KOPT-K1 (cell line): ENCODE results near the gene RNF103.
"Not testable (repeated sequence)": the region's sequence is repeated elsewhere in the genome, so short reads cannot be mapped to it uniquely, and the experiment has no call there.

Source experiments
- H3K27ac ChIP-seq: fragments of 200-600 bp; sonication (generic); 2 replicates; pipeline ENCODE4 v1.5.1; 2016; ENCODE audit warnings: antibody characterized with exemption, mild to moderate bottlenecking, low read depth, low read length; ENCODE audit not compliant: poor library complexity, severe bottlenecking
- H3K36me3 ChIP-seq: fragments of 200-600 bp; sonication (generic); 2 replicates; pipeline ENCODE4 v1.5.1; 2017; ENCODE audit warnings: antibody characterized with exemption, mild to moderate bottlenecking, low read length, moderate library complexity; ENCODE audit not compliant: insufficient read depth
- H3K9me3 ChIP-seq: fragments of 200-600 bp; sonication (generic); 2 replicates; pipeline ENCODE4 v1.5.1; 2017; ENCODE audit warnings: antibody characterized with exemption, low read length, mild to moderate bottlenecking; ENCODE audit not compliant: insufficient read depth, poor library complexity, severe bottlenecking

RNF103 gene

DNA sequence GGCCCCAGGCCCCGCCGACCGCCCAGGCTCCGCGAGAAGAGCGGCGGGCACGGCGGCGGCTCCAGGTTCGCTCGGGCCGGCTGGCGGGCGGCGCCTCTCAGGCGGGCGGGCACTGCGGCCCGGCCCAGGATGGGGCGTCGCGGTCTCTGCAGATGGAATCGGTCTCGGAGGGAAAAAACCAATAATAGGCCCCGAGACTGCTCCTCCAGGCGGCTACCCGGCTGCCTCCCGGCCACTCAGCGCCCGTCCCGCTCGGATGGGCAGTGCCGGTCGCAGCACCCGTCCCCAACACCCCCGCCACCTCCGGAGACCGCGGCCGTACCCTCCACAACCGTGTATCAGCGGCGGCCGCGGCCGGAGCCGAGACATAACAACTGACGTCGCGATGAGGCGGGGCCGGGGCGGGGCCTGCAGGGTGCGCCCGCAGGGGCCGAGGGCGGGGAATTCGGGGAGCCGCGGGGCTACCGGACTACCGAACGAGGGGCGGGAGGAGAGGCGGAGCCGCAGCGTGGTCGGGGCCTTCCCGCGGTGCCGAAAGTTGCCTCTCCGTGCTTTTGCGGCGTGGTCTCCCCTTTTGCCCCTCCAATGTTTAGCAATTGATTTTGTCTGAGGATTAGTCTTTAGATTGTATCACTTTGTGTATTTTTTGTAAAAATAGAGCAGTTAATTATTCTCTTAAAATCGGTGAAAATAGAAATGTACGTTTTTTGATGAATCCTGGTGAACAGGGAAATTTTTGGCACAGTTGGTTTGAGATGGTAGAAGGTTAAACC lies at the start of gene RNF103:
Gene RNF103, minus strand, starts transcription at position 372 of the 773 bp plus-strand sequence. CDS start 979 bp downstream, outside the sequence.
- Histone ChIP-seq H3K27ac (peak within 1 kb of the TSS; percentile 67), H3K9me3 (no peaks in the 10 kb centered on the region), H3K36me3 (peaks cover 7% of the 10 kb centered on the region)

DNA sequence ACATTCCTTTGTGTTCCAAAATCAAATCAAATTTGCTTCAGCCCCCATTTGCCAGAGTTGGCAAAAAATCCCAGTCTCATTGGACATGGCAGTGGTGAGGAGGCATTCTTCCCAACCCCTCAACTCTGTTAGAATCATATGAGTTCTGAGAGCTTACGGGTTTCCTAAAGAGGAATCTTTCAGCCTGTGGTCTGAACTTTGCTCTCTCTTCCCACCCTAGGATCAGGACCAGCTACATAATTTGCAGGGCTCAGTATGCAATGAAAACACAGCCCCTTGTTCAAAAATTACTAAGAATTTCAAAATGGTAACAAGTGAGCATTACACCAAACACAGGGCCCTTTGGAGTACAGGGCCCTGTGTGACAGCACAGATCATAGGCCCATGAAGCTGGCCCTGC lies 49.3 kb upstream of the RNF103 start:
- H3K9me3 ChIP-seq: no peaks in the 10 kb centered on the region
- no peaks in the 10 kb centered on the region for H3K36me3 ChIP-seq
- H3K27ac ChIP-seq: no peak overlapping the region

- no peak overlapping the region for H3K27ac ChIP-seq
- H3K36me3 ChIP-seq: no peaks in the 10 kb centered on the region
- H3K9me3 ChIP-seq: no peaks in the 10 kb centered on the region
Measured at GRCh38 chr2:86672027-86672545, 48.4 kb upstream of the RNF103 start.

GRCh38 chr2:86671337-86671981 lies 47.8 kb upstream of the RNF103 start:
- Histone ChIP-seq H3K36me3 (no peaks in the 10 kb centered on the region), H3K9me3 (no peaks in the 10 kb centered on the region), H3K27ac (no peak overlapping the region)

GRCh38 chr2:86669323-86669722 lies 45.7 kb upstream of the RNF103 start:
- H3K9me3 ChIP-seq, H3K36me3 ChIP-seq, H3K27ac ChIP-seq: not testable (repeated sequence)

GRCh38 chr2:86661333-86661732 lies 37.7 kb upstream of the RNF103 start:
- Histone ChIP-seq H3K9me3 (peaks cover 40% of the 10 kb centered on the region), H3K27ac (no peak overlapping the region), H3K36me3 (peaks cover 5% of the 10 kb centered on the region; the same call in 1 of the 2 replicates)

DNA sequence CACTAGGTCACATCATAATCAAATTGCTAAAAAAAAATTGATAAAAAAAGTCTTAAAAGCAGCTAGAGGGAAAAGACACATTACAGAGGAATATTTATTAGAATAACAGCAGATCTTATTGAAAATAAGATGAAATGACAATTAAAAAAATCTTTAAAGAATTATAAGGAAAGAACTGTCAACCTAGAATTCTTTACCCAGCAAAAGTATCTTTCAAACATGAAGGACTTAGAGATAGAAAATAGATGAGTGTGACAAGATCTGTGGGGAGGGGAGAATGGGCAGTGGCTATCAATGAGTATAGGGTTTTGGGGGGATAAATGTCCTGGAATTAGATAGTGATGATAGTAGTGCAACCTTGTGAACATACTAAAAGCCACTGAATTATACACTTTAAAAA lies 26.5 kb upstream of the RNF103 start:
- no peak overlapping the region for H3K27ac ChIP-seq
- peaks cover 25% of the 10 kb centered on the region for H3K9me3 ChIP-seq
- no peaks in the 10 kb centered on the region for H3K36me3 ChIP-seq

- H3K36me3 ChIP-seq: no peaks in the 10 kb centered on the region
- no peak overlapping the region for H3K27ac ChIP-seq
- peaks cover 25% of the 10 kb centered on the region for H3K9me3 ChIP-seq
Measured at GRCh38 chr2:86649119-86649947, 25.7 kb upstream of the RNF103 start.

DNA sequence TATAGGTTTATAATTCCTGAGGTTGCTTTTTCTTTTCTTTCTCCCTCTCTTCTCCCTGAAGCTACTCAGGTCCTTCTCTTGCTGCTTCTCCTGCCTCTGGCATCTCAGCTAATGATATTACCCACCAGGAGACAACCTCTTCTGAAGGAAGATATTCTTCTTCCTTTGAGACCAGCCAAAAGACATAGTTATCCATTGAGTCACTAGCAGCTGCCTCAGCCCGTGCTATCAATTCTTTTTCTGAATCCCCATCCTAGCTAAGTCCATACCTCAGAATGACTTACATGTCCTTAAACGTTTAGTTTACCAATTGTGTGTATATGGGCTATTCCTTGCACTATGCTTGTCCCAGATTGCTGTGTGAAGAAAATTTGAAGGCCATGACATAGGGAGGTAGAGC lies 25.0 kb upstream of the RNF103 start:
- Histone ChIP-seq H3K9me3 (peaks cover 26% of the 10 kb centered on the region), H3K36me3 (no peaks in the 10 kb centered on the region), H3K27ac (no peak overlapping the region)

GRCh38 chr2:86646865-86647264 lies 23.2 kb upstream of the RNF103 start:
- Histone ChIP-seq H3K27ac (no peak overlapping the region), H3K9me3 (peaks cover 30% of the 10 kb centered on the region), H3K36me3 (no peaks in the 10 kb centered on the region)

DNA sequence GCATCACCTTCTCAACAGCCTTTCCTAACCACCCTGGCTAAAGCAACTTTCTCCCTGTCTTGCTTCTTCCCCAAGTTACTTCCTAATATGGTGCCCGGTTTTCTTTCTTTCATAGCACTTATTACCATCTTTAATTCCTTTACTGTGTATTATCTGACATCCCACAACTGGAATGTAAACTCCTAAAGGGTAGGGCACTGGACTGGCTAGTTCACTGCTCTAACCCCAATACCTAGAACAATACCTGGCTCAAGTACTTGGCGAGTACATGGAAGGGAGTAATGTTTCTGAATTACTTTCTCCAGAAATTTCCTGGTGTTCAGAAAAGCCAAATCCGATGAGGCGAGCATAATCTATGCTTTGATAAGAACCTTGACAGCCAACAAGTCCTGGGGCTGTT lies 22.7 kb upstream of the RNF103 start:
- Histone ChIP-seq H3K9me3 (peaks cover 30% of the 10 kb centered on the region), H3K27ac (no peak overlapping the region), H3K36me3 (no peaks in the 10 kb centered on the region)

DNA sequence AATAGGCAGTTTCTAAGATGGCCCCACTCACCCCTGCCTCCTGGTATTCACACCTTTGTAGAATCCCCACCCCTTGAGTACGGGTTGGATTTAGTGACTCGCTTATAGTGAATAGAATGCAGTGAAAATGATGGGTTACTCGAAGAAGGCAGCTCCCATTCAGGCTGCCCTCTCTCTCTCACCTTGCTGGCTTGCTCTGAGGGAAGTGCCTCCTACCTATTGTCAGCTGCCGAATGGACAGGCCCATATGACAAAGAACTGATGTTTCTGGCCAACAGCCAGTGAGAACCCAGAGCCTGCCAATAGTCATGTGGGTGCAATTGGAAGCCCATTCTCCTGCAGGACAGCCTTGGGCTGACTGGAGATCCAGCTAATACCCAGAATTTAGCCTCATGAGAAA lies 22.1 kb upstream of the RNF103 start:
- Histone ChIP-seq H3K36me3 (no peaks in the 10 kb centered on the region), H3K9me3 (peaks cover 25% of the 10 kb centered on the region), H3K27ac (no peak overlapping the region)

DNA sequence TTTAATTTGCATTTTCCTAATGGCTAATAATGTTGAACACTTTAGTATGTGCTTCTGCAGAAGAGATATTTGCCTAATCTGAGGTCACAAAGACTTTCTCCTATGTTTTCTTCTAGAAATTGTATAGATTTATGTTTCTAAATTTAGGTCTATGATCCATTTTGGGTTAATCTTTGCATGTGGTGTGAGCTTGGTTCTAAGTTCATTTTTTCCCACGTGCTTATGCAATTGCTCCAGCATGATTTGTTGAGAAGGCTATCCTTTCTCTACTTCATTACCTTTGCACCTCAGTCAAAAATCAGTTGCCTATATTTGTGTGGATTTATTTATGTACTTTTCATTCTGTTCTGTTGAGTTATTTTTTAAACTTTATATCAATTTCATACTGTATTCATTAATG lies 15.0 kb upstream of the RNF103 start:
- peaks cover 8% of the 10 kb centered on the region for H3K9me3 ChIP-seq
- no peak overlapping the region for H3K27ac ChIP-seq
- no peaks in the 10 kb centered on the region for H3K36me3 ChIP-seq

DNA sequence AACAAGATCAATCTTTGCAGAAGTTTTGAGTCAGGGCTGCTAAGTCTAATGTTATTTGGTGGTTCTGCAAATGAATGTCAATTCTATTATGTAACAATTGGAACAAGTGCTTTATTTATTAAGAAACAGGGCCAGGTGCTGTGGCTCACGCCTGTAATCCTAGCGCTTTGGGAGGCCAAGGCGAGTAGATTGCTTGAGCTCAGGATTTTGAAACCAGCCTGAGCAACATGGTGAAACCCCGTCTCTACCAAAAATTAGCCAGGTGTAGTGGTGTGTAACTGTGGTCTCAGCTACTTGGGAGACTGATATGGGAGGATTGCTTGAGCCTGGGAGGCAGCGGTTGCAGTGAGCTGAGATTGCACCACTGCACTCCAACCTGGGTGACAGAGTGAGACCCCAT lies 13.2 kb upstream of the RNF103 start:
- Histone ChIP-seq H3K36me3 (no peaks in the 10 kb centered on the region), H3K9me3 (peaks cover 4% of the 10 kb centered on the region), H3K27ac (no peak overlapping the region)

- H3K36me3 ChIP-seq: no peaks in the 10 kb centered on the region
- H3K27ac ChIP-seq: no peak overlapping the region
- H3K9me3 ChIP-seq: no peaks in the 10 kb centered on the region
Measured at GRCh38 chr2:86634352-86634751, 10.7 kb upstream of the RNF103 start.
